Measurements from ENCODE around the gene PLD4.
"Not testable (repeated sequence)": the region's sequence is repeated elsewhere in the genome, so short reads cannot be mapped to it uniquely, and the experiment has no call there.

PLD4 gene

DNA sequence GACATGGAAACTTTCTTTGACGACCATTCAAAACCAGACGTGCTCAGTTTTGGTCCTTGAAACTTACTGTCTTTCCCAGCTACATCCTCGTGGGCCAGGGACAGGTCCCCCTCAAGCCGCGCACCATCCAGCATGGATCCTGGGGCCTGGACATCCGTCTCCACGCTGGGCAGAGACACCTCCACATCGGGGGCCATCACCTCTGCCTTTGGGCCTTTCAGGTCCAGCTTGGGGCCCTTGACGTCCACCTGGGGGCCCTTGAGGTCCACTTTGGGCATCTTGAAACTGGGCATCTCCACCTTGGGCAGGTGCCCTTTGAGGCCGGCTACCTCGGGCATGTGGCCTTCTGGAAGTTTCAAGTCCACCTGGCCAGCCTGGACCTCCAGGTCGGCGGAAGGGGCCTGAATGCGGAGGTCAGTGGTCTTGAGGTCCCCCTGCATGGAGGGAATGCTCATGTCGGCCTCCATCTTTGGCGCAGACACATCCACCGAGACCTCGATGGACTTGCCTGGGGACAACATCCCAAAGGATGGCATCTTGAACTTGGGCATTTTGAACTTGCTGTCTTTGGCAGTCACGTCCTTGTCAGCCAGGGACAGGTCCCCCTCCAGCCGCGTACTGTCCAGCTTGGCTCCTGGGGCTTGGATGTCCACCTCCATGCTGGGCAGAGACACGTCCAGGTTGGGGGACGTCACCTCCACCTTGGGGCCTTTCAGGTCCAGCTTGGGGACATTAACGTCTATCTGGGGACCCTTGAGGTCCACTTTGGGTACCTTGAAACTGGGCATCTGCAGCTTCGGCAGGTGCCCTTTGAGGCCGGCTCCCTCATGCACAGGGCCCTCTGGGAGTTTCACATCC lies 17.1 kb downstream of the PLD4 start:
- no peak for DNase-seq

DNA sequence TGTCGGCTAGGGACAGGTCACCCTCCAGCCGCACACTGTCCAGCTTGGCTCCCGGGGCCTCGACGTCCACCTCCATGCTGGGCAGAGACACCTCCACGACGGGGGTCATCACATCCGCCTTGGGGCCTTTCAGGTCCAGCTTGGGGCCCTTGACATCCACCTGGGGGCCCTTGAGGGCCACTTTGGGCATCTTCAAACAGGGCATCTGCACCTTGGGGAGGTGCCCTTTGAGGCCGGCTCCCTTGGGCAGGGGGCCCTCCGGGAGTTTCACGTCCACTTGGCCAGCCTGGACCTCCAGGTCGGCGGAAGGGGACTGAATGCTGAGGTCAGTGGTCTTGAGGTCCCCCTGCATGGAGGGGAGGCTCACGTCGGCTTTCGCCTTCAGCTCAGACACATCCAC lies 17.9 kb downstream of the PLD4 start:
- DNase-seq = no peak

DNA sequence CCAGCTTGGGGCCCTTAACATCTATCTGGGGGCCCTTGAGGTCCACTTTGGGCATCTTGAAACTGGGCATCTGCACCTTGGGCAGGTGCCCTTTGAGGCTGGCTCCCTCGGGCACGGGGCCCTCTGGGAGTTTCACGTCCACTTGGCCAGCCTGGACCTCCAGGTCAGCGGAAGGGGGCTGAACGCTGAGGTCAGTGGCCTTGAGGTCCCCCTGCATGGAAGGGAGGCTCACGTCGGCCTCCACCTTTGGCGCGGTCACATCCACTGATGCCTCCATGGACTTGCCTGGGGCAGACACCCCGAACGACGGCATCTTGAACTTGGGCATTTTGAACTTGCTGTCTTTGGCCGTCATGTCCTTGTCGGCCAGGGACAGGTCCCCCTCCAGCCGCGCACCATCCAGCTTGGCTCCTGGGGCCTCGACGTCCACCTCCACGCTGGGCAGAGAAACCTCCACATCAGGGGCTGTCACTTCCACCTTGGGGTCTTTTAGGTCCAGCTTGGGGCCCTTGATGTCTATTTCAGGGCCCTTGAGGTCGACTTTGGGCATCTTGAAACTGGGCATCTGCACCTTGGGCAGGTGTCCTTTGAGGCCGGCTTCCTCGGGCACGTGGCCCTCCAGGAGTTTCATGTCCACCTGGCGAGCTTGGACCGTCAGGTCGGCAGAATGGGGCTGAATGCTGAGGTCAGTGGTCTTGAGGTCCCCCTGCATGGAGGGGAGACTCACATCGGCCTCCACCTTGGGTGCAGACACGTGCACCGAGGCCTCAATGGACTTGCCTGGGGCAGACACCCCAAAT lies 18.7 kb downstream of the PLD4 start:
- DNase-seq = not testable (repeated sequence)

DNA sequence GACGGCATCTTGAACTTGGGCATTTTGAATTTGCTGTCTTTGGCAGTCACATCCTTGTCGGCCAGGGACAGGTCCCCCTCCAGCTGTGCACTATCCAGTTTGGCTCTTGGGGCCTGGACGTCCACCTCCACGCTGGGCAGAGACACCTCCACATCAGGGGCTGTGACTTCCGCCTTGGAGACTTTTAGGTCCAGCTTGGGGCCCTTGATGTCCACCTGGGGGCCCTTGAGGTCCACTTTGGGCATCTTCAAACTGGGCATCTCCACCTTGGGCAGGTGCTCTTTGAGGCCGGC lies 19.3 kb downstream of the PLD4 start:
- DNase-seq = not testable (repeated sequence)

DNA sequence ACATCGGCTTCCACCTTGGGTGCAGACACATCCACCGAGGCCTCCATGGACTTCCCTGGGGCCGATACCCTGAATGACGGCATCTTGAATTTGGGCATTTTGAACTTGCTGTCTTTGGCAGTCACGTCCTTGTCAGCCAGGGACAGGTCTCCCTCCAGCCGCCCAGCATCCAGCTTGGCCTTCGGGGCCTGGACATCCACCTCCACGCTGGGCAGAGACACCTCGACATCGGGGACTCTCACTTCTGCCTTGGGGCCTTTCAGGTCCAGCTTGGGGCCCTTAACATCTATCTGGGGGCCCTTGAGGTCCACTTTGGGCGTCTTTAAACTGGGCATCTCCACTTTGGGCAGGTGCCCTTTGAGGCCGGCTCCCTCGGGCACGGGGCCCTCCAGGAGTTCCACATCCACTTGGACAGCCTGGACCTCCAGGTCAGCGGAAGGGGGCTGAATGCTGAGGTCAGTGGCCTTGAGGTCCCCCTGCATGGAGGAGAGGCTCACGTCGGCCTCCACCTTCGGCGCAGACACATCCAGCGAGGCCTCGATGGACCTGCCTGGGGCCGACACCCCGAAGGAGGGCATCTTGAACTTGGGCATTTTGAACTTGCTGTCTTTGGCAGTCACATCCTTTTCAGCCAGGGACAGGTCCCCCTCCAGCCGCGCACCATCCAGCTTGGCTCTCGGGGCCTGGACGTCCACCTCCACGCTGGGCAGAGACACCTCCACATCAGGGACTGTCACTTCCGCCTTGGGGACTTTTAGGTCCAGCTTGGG lies 19.9 kb downstream of the PLD4 start:
- DNase-seq = not testable (repeated sequence)

DNA sequence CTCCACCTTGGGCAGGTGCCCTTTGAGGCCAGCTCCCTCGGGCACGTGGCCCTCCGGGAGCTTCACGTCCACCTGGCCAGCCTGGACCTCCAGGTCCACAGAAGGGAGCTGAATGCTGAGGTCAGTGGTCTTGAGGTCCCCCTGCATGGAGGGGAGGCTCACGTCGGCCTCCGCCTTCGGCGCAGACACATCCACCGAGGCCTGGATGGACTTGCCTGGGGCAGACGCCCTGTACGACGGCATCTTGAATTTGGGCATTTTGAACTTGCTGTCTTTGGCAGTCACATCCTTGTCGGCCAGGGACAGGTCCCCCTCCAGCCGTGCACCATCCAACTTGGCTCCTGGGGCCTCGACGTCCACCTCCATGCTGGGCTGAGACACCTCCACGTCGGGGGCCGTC lies 20.6 kb downstream of the PLD4 start:
- not testable (repeated sequence) for DNase-seq

DNA sequence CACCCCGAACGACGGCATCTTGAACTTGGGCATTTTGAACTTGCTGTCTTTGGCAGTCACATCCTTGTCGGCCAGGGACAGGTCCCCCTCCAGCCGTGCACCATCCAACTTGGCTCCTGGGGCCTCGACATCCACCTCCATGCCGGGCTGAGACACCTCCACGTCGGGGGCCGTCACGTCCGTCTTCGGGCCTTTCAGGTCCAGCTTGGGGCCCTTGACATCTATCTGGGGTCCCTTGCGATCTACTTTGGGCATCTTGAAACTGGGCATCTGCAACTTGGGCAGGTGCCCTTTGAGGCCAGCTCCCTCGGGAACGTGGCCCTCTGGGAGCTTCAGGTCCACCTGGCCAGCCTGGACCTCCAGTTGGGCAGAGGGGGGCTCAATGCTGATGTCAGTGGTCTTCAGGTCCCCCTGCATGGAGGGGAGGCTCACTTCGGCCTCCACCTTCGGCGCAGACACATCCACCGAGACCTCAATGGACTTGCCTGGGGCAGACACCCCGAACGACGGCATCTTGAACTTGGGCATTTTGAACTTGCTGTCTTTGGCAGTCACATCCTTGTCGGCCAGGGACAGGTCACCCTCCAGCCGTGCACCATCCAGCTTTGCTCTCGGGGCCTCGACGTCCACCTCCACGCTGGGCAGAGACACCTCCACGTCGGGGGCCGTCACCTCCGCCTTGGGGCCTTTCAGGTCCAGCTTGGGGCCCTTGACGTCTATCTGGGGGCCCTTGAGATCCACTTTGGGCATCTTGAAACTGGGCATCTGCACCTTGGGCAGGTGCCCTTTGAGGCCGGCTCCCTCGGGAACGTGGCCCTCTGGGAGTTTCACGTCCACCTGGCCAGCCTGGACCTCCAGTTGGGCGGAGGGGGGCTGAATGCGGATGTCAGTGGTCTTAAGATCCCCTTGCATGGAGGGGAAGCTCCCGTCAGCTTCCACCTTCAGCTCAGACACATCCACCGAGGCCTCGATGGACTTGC lies 21.6 kb downstream of the PLD4 start:
- not testable (repeated sequence) for DNase-seq

DNA sequence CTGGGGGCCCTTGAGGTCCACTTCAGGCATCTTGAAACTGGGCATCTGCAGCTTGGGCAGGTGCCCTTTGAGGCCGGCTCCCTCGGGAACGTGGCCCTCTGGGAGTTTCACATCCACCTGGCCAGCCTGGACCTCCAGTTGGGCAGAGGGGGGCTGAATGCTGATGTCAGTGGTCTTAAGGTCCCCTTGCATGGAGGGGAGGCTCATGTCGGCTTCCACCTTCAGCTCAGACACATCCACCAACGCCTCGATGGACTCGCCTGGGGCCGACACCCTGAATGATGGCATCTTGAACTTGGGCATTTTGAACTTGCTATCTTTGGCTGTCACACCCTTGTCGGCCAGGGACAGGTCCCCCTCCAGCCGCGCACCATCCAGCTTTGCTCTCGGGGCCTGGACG lies 22.5 kb downstream of the PLD4 start:
- DNase-seq = not testable (repeated sequence)

DNA sequence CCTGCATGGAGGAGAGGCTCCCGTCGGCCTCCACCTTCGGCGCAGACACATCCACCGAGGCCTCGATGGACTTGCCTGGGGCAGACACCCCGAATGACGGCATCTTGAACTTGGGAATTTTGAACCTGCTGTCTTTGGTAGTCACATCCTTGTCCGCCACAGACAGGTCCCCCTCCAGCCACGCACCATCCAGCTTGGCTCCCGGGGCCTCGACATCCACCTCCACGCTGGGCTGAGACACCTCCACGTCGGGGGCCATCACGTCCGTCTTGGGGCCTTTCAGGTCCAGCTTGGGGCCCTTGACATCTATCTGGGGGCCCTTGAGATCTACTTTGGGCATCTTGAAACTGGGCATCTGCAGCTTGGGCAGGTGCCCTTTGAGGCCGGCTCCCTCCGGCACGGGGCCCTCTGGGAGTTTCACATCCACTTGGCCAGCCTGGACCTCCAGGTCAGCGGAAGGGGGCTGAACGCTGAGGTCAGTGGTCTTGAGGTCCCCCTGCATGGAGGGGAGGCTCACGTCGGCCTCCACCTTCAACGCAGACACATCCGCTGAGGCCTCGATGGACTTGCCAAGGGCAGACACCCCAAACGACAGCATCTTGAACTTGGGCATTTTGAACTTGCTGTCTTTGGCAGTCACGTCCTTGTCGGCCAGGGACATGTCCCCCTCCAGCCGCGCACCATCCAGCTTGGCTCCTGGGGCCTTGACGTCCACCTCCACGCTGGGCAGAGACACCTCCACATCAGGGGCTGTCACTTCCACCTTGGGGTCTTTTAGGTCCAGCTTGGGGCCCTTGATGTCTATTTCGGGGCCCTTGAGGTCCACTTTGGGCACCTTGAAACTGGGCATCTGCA lies 23.4 kb downstream of the PLD4 start:
- DNase-seq = not testable (repeated sequence)

DNA sequence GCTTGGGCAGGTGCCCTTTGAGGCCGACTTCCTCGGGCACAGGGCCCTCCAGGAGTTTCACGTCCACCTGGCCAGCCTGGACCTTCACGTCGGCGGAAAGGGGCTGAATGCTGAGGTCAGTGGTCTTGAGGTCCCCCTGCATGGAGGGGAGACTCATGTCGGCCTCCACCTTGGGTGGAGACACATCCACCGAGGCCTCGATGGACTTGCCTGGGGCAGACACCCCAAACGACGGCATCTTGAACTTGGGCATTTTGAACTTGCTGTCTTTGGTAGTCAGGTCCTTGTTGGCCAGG lies 24.0 kb downstream of the PLD4 start:
- no peak for DNase-seq

DNA sequence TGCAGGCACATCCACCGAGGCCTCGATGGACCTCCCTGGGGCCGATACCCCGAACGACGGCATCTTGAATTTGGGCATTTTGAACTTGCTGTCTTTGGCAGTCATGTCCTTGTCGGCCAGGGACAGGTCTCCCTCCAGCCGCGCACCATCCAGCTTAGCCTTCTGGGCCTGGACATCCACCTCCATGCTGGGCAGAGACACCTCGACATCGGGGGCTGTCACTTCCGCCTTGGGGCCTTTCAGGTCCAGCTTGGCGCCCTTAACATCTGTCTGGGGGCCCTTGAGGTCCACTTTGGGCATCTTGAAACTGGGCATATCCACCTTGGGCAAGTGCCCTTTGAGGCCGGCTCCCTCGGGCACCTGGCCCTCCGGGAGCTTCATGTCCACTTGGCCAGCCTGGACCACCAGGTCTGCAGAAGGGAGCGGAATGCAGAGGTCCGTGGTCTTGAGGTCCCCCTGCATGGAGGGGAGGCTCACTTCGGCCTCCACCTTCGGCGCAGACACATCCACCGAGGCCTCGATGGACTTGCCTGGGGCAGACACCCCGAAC lies 24.8 kb downstream of the PLD4 start:
- not testable (repeated sequence) for DNase-seq

DNA sequence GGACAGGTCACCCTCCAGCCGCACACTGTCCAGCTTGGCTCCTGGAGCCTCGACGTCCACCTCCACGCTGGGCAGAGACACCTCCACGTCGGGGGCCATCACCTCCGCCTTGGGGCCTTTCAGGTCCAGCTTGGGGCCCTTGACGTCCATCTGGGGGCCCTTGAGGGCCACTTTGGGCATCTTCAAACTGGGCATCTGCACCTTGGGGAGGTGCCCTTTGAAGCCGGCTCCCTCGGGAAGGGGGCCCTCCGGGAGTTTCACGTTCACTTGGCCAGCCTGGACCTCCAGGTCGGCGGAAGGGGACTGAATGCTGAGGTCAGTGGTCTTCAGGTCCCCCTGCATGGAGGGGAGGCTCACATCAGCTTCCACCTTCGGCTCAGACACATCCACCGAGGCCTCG lies 25.3 kb downstream of the PLD4 start:
- no peak for DNase-seq

DNA sequence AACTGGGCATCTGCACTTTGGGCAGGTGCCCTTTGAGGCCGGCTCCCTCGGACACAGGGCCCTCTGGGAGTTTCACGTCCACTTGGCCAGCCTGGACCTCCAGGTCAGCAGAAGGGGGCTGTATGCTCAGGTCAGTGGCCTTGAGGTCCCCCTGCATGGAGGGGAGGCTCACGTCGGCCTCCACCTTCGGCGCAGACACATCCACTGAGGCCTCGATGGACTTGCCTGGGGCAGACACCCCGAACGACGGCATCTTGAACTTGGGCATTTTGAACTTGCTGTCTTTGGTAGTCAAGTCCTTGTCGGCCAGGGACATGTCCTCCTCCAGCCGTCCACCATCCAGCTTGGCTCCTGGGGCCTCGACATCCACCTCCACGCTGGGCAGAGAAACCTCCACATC lies 26.0 kb downstream of the PLD4 start:
- not testable (repeated sequence) for DNase-seq

DNA sequence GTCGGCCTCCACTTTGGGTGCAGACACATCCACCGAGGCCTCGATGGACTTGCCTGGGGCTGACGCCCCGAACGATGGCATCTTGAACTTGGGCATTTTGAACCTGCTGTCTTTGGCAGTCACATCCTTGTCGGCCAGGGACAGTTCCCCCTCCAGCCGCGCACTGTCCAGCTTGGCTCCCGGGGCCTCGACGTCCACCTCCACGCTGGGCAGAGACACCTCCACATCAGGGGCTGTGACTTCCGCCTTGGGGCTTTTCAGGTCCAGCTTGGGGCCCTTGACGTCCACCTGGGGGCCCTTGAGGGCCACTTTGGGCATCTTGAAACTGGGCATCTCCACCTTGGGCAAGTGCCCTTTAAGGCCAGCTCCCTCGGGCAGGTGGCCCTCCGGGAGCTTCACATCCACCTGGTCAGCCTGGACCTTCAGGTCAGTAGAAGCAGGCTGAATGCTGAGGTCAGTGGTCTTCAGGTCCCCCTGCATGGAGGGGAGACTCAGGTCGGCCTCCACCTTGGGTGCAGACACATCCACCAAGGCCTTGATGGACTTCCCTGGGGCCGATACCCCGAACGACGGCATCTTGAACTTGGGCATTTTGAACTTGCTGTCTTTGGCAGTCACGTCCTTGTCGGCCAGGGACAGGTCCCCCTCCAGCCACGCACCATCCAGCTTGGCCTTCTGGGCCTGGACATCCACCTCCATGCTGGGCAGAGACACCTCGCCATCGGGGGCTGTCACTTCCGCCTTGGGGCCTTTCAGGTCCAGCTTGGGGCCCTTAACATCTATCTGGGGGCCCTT lies 27.4 kb downstream of the PLD4 start:
- not testable (repeated sequence) for DNase-seq

DNA sequence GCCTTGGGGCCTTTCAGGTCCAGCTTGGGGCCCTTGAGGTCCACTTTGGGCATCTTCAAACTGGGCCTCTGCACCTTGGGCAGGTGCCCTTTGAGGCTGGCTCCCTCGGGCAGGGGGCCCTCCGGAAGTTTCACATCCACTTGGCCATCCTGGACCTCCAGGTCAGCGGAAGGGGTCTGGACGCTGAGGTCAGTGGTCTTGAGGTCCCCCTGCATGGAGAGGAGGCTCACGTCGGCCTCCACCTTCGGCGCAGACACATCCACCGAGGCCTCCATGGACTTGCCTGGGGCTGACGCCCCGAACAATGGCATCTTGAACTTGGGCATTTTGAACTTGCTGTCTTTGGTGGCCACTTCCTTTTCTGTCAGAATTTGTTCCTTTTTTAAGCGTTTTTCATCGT lies 28.4 kb downstream of the PLD4 start:
- DNase-seq = no peak

DNA sequence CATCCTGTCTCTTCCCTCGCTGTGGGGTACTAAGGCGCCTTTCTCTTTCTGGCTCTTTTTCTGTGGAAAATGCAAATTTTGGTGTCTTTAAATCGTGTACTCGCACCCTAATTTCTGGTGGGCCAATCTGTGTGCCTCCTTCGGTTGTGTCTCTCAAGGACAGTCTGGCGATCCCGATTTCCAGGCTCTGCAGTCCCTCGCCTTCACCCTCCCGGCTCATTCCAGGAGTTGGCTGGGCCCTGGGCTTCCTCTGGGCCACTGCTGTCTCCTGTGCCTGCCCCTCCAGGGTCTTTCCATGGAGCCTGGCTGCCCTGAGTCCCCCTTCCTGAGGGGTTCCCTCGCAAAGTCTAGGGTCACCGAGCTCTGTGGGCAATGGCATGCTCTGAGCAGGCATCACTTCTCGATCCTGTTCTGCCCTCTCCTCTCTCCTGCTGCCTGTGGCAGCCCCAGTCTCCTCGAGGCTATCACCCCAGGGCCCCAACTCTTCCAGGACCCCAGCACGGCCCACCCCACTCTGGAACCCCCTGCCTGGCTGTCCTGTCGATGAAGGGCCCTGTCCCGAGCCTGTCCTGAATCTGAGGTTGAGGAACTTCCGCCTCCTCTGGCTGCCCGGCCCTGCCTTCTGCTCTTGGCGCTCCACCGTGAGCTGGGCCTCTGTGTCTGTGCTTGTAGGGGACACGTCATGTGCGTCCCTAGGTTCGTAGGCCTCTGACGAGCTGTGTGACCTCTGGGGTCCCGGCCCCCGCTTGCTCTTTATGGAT lies 29.4 kb downstream of the PLD4 start:
- DNase-seq = no peak

DNA sequence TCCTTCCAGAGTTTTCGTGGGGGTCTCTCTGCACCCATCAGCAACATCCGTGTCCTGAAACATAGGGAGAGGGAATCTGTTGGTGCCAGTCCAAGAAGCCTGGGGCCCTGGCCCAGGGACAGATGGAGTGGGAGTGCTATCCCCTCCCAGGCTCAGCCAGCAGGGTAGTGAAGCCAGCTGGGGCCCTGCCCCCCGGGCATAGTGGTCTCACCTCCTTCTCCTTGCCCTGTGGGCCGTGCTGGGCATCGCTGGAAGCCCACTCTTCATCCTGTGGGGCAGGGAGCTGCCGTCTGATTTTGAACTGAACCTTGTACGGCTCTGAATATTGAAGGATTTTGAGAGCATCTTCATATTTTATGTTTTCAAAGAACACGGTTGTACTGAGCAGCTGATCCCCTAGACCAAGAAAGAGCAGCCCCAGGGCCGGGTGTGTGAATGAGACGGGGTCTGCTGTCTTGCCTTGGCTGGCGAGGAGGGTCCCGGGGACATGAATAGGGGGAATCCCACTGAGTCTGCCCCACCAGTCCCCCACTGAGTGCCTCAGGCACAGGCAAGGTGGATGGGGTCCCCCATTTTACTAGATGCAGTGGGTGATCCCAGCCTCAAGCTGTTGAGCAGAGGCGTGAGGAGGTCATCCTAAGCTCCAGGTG lies 30.2 kb downstream of the PLD4 start:
- no peak for DNase-seq

DNA sequence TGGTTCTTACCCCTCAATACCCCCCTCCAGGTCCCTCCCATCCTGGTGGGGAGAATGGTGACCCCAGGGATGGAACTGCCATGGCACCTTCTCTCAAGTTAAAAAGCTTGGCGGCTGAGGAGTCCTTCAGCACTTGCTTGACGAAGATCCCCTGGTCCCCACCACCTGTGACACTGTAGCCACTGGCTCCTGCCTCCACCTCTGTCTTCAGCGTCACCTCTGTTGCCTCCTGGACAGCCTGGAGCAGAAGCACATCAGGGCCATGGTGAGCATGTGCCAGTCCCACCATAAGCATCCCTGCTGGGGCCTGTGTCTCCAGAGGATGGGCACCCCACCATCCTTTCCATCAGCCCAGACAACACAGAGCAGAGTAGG lies 30.7 kb downstream of the PLD4 start:
- DNase-seq = no peak
